Endothelial cell of umbilical vein (primary cell): Measurements from ENCODE around the gene EPX. TPM values are rescaled to one million over a fixed set of nuclear protein-coding genes. Genes with fewer than 3 reads are reported as not detected.

Experiments used
- BruUV-seq: library from RNA; stranded (reverse); fragments of 400-500 nt; replicated peaks from 2 replicates; lab custom pipeline; 2021; lab: Mats Ljungman, UMichigan
- CTCF ChIA-PET: fragments of 300-600, 350-600 bp; sonication (Branson Sonifier 250); formaldehyde crosslinking; loops from one replicate; lab custom pipeline; 2021; ENCODE audit warnings: antibody characterized with exemption, inconsistent platforms; lab: Charles Lee
- POLR2A ChIA-PET: fragments of 300-600, 350-600 bp; sonication (Branson Sonifier 250); formaldehyde crosslinking; loops from one replicate; lab custom pipeline; 2021; ENCODE audit warnings: antibody characterized with exemption, inconsistent platforms; lab: Charles Lee
- DNase-seq: peaks from one replicate; pipeline ENCODE4 v3.0.0-alpha.2; 2011; ENCODE audit warnings: low read depth, low spot score
- FAIRE-seq: peaks from 2 replicates; lab custom pipeline; 2011; peaks lifted over from hg19 to GRCh38; lab: Jason Lieb, UNC
- H2AFZ ChIP-seq: 2 replicates; pipeline ENCODE4 v1.6.0; 2012; ENCODE audit warnings: low read depth, low read length, control low read depth, inconsistent platforms
- H3K27ac ChIP-seq: 2 replicates; pipeline ENCODE4 v1.5.1; 2011; ENCODE audit warnings: low read depth, mild to moderate bottlenecking, control low read depth, low read length, moderate library complexity; ENCODE audit not compliant: insufficient read depth
- H3K27me3 ChIP-seq, 2 experiments: 2 replicates each; pipeline versions ENCODE4 v1.6.0 to v1.6.1; 2011; ENCODE audit warnings: low read length in 2 of 2, mixed read lengths in 1 of 2; ENCODE audit not compliant: control insufficient read depth in 2 of 2, insufficient read depth in 2 of 2
- H3K36me3 ChIP-seq, 2 experiments: 2 replicates in 1 of 2; 3 replicates in 1 of 2; pipeline ENCODE4 v1.5.1; 2011; ENCODE audit warnings: low read length in 2 of 2, mild to moderate bottlenecking in 1 of 2, moderate library complexity in 1 of 2; ENCODE audit not compliant: control insufficient read depth in 2 of 2, insufficient read depth in 2 of 2; ENCODE audit errors: extremely low read depth in 1 of 2
- H3K4me1 ChIP-seq: 3 replicates; pipeline ENCODE4 v1.5.1; 2011; ENCODE audit warnings: mild to moderate bottlenecking, low read length; ENCODE audit not compliant: control insufficient read depth, insufficient read depth; ENCODE audit errors: extremely low read depth
- H3K4me2 ChIP-seq: 2 replicates; pipeline ENCODE4 v1.6.1; 2011; ENCODE audit warnings: low read length, control low read depth, mixed read lengths; ENCODE audit not compliant: insufficient read depth
- H3K4me3 ChIP-seq, 3 experiments: fragments of 200-600 bp in 1 of 3; sonication (generic), shearing (Covaris generic) in 1 of 3; replicated peaks in 1 of 3; 2 replicates each; pipeline ENCODE4 v1.5.1; 2011 to 2016; ENCODE audit warnings: control low read depth in 3 of 3, low read length in 3 of 3, mild to moderate bottlenecking in 2 of 3, inconsistent platforms in 1 of 3, low read depth in 1 of 3, moderate library complexity in 1 of 3; ENCODE audit not compliant: insufficient read depth in 1 of 3
- H3K79me2 ChIP-seq: 2 replicates; pipeline ENCODE4 v1.6.0; 2012; ENCODE audit warnings: low read length, inconsistent platforms; ENCODE audit not compliant: control insufficient read depth, insufficient read depth
- H3K9ac ChIP-seq: replicated peaks from 2 replicates; pipeline ENCODE3; 2011; ENCODE audit warnings: low read length, control low read depth; ENCODE audit not compliant: insufficient read depth; ENCODE audit errors: extremely low read depth
- H3K9me1 ChIP-seq: replicated peaks from 3 replicates; pipeline ENCODE4 v1.6.0; 2011; ENCODE audit warnings: mild to moderate bottlenecking, low read length; ENCODE audit not compliant: control insufficient read depth, insufficient read depth; ENCODE audit errors: extremely low read depth
- H3K9me3 ChIP-seq: replicated peaks from 2 replicates; pipeline ENCODE4 v1.5.1; 2012; ENCODE audit warnings: low read length, inconsistent platforms; ENCODE audit not compliant: control insufficient read depth, insufficient read depth
- H4K20me1 ChIP-seq: replicated peaks from 2 replicates; pipeline ENCODE3; 2011; ENCODE audit warnings: mild to moderate bottlenecking, low read length; ENCODE audit not compliant: control insufficient read depth, insufficient read depth; ENCODE audit errors: extremely low read depth
- CTCF ChIP-seq, 2 donors: IDR thresholded peaks; 1 replicate in 1 of 2; 2 replicates in 1 of 2; pipeline ENCODE4 v1.5.1; 2011; ENCODE audit warnings: low read length in 2 of 2, mild to moderate bottlenecking in 2 of 2, moderate library complexity in 2 of 2, control low read depth in 1 of 2, inconsistent platforms in 1 of 2, low read depth in 1 of 2; ENCODE audit not compliant: insufficient read depth in 1 of 2; ENCODE audit errors: extremely low read depth in 1 of 2
- EZH2 ChIP-seq: IDR thresholded peaks from 2 replicates; pipeline ENCODE4 v1.6.1; 2012; ENCODE audit warnings: borderline replicate concordance, low read depth, mild to moderate bottlenecking, moderate library complexity, low read length, inconsistent platforms; ENCODE audit not compliant: severe bottlenecking
- FOS ChIP-seq: IDR thresholded peaks from 2 replicates; pipeline ENCODE4 v1.6.1; 2011; ENCODE audit warnings: mild to moderate bottlenecking, low read length, moderate library complexity, borderline replicate concordance; ENCODE audit not compliant: insufficient read depth
- GATA2 ChIP-seq: IDR thresholded peaks from 2 replicates; pipeline ENCODE4 v1.7.0; 2011; ENCODE audit warnings: low read depth, mild to moderate bottlenecking, moderate library complexity, mixed read lengths, low read length; ENCODE audit not compliant: insufficient read length, insufficient read depth
- JUN ChIP-seq: IDR thresholded peaks from 2 replicates; pipeline ENCODE4 v1.6.1; 2011; ENCODE audit warnings: borderline replicate concordance, low read depth; ENCODE audit not compliant: insufficient read length, insufficient read depth
- MAX ChIP-seq: IDR thresholded peaks from 2 replicates; pipeline ENCODE4 v1.6.1; 2011; ENCODE audit not compliant: insufficient read depth, insufficient read length
- MYC ChIP-seq: IDR thresholded peaks from one replicate; pipeline ENCODE4 v1.6.1; 2011; ENCODE audit warnings: mild to moderate bottlenecking, low read depth, low read length
- POLR2A ChIP-seq: IDR thresholded peaks from 2 replicates; pipeline ENCODE4 v1.6.1; 2012; ENCODE audit warnings: low read depth, mild to moderate bottlenecking, control low read depth, low read length
- POLR2AphosphoS5 ChIP-seq: IDR thresholded peaks from 2 replicates; pipeline ENCODE4 v1.6.1; 2012; ENCODE audit warnings: low read depth, mild to moderate bottlenecking, control low read depth, low read length, moderate library complexity; ENCODE audit not compliant: insufficient read depth
- dilution Hi-C: fragments of 300-500 bp; cut with MboI; formaldehyde crosslinking; loops from one replicate; pipeline ENCODE4 v1.15.0; 2019; ENCODE audit warnings: low sequenced_read_pairs; ENCODE audit not compliant: extremely low pct_ligation_motif_present
- intact Hi-C: fragments of 100-400 bp; cut with micrococcal nuclease; formaldehyde crosslinking; loops from one replicate; pipeline ENCODE4 v1.10.0; 2022
- polyA plus RNA-seq, 4 experiments: library from polyadenylated mRNA; depleted of rRNA in 3 of 4; stranded (reverse) in 3 of 4; unstranded in 1 of 4; fragments of >200 nt; gene quantifications; 2 replicates each; pipeline versions ENCODE4 v1.2.1 to v1.2.3, GENCODE V29; 2011 to 2012; ENCODE audit warnings: missing spikeins in 1 of 4
- total RNA-seq: library from RNA; stranded (reverse); gene quantifications from 2 replicates; pipeline ENCODE4 v1.2.3, GENCODE V29; 2021

Gene EPX
- total and polyA plus RNA-seq, 2 donors (not counting 3 experiments of a cell fraction or from before 2014, with no cell fraction given) = not detected

- H3K27me3 ChIP-seq = peaks cover 11 to 22% of the 10 kb centered on the region in 2 experiments
- TF ChIP-seq EZH2 (no peak), CTCF (IDR thresholded peaks at IDR 0.05; ENCODE audit: extremely low read depth in 1 of 2, insufficient read depth in 1 of 2, low read depth in 1 of 2, low read length in 2 of 2) (no peak), MAX (no peak), POLR2AphosphoS5 (no peak), JUN (no peak), FOS (no peak), GATA2 (no peak), MYC (no peak), POLR2A (no peak)
- H3K9me1 ChIP-seq = no peaks in the 10 kb centered on the region
- no peaks in the 10 kb centered on the region for H3K36me3 ChIP-seq
- H3K9ac ChIP-seq = no peak overlapping the region
- CTCF ChIA-PET = interaction anchor here (1.2 kb wide), 1 partner anchor 14 kb away, joined by 4 read pairs; the partner anchor contains the start of gene MKS1
- no TSS peak for BruUV-seq
- H3K27ac ChIP-seq = no peak overlapping the region
- no peak overlapping the region for H2AFZ ChIP-seq
- no peaks in the 10 kb centered on the region for H4K20me1 ChIP-seq
- H3K4me2 ChIP-seq = no peak overlapping the region
- no peak overlapping the region for H3K4me3 ChIP-seq
- POLR2A ChIA-PET = no interaction called here
- dilution Hi-C loops = no loop called here
- H3K79me2 ChIP-seq = no peaks in the 10 kb centered on the region
- no peaks in the 10 kb centered on the region for H3K4me1 ChIP-seq
- intact Hi-C loops = no loop called here
- DNase-seq (no peak), FAIRE-seq (no peak)
- no peaks in the 10 kb centered on the region for H3K9me3 ChIP-seq
Measured at GRCh38 chr17:58233543-58233942, 41.0 kb downstream of the EPX start.
